Fibroblast of skin of right quadriceps (primary cell): Measurements from ENCODE around the gene PXDN.
"Not testable (repeated sequence)": the region's sequence is repeated elsewhere in the genome, so short reads cannot be mapped to it uniquely, and the experiment has no call there.

Experiments
- DNase-seq: peaks from one replicate; pipeline ENCODE4 v3.0.0-alpha.2; 2013

PXDN gene

GRCh38 chr2:1680222-1681016 is 63.9 kb downstream of the PXDN start:
- DNase-seq: no peak

GRCh38 chr2:1679488-1680039 is 64.8 kb downstream of the PXDN start:
- DNase-seq: not testable (repeated sequence)

GRCh38 chr2:1679065-1679464 is 65.2 kb downstream of the PXDN start:
- DNase-seq: not testable (repeated sequence)

- DNase-seq: no peak
Measured at GRCh38 chr2:1678609-1679008, 65.7 kb downstream of the PXDN start.

- DNase-seq: no peak
Measured at GRCh38 chr2:1677821-1678165, 66.5 kb downstream of the PXDN start.

- no peak for DNase-seq
Measured at GRCh38 chr2:1676913-1677820, 67.1 kb downstream of the PXDN start.

GRCh38 chr2:1676091-1676912 is 68.0 kb downstream of the PXDN start:
- DNase-seq: no peak

- DNase-seq: peak; percentile 94
Measured at GRCh38 chr2:1675633-1676032, 68.7 kb downstream of the PXDN start.

- no peak for DNase-seq
Measured at GRCh38 chr2:1674766-1675397, 69.4 kb downstream of the PXDN start.

GRCh38 chr2:1674276-1674675 is 70.0 kb downstream of the PXDN start:
- DNase-seq: no peak

GRCh38 chr2:1673160-1673944 is 71.0 kb downstream of the PXDN start:
- DNase-seq: no peak

GRCh38 chr2:1672738-1673137 is 71.6 kb downstream of the PXDN start:
- DNase-seq: no peak

- no peak for DNase-seq
Measured at GRCh38 chr2:1671916-1672315, 72.4 kb downstream of the PXDN start.

GRCh38 chr2:1670636-1671035 is 73.7 kb downstream of the PXDN start:
- no peak for DNase-seq

- no peak for DNase-seq
Measured at GRCh38 chr2:1665761-1666505, 78.4 kb downstream of the PXDN start.

- DNase-seq: no peak
Measured at GRCh38 chr2:1664698-1665097, 79.6 kb downstream of the PXDN start.

- no peak for DNase-seq
Measured at GRCh38 chr2:1664076-1664605, 80.2 kb downstream of the PXDN start.

- DNase-seq: no peak
Measured at GRCh38 chr2:1663621-1664020, 80.7 kb downstream of the PXDN start.

- no peak for DNase-seq
Measured at GRCh38 chr2:1662606-1663180, 81.6 kb downstream of the PXDN start.
